ENCODE results near the gene MVB12B. TPM values are rescaled to one million over a fixed set of nuclear protein-coding genes. Genes with fewer than 3 reads are reported as not detected.

Gene MVB12B
- total RNA-seq, 2 experiments from 2014 or later: 14.3 to 15.3 TPM

GRCh38 chr9:126383406-126384046, 56.9 kb downstream of the MVB12B start:
- no peaks in the 10 kb centered on the region for H3K4me1 ChIP-seq (ENCODE audit: insufficient read depth, low read length)
- no peaks in the 10 kb centered on the region for H3K36me3 ChIP-seq (ENCODE audit: insufficient read depth, low read length)
- no peak for TF ChIP-seq CTCF (IDR thresholded peaks at IDR 0.05)
- Mint-ChIP-seq H3K27ac (no peak overlapping the region), H3K4me3 (no peak overlapping the region), H3K9me3 (no peaks in the 10 kb centered on the region), H3K36me3 (ENCODE audit: low read depth) (peaks cover 29% of the 10 kb centered on the region), H3K4me1 (ENCODE audit: low read depth) (no peaks in the 10 kb centered on the region), H3K27me3 (no peaks in the 10 kb centered on the region)
- ChIA-PET CTCF (no interaction called here), POLR2A (no interaction called here)
- no peak overlapping the region for H3K27ac ChIP-seq (ENCODE audit: low read depth in 1 of 2, low read length in 2 of 2)
- H3K9me3 ChIP-seq (ENCODE audit: control insufficient read depth in 1 of 2, insufficient read depth in 1 of 2, low read length in 2 of 2): no peaks in the 10 kb centered on the region
- DNase-seq (no peak), ATAC-seq (ENCODE audit: poor library complexity) (no peak)
- H3K27me3 ChIP-seq (ENCODE audit: control insufficient read depth in 1 of 2, insufficient read depth in 2 of 2, low read length in 2 of 2): no peaks in the 10 kb centered on the region
- intact Hi-C loops (cut with DNase I, micrococcal nuclease): no loop called here
- H3K4me3 ChIP-seq (ENCODE audit: low read length): no peak overlapping the region

GRCh38 chr9:126384926-126385325, 58.3 kb downstream of the MVB12B start:
- H3K27me3 ChIP-seq (ENCODE audit: control insufficient read depth in 1 of 2, insufficient read depth in 2 of 2, low read length in 2 of 2): no peaks in the 10 kb centered on the region
- H3K4me1 ChIP-seq (ENCODE audit: insufficient read depth, low read length): peaks cover 4% of the 10 kb centered on the region
- CTCF ChIA-PET: no interaction called here
- H3K4me3 Mint-ChIP-seq: no peak overlapping the region
- ATAC-seq (ENCODE audit: poor library complexity) (no peak), DNase-seq (no peak)
- H3K27ac Mint-ChIP-seq: no peak overlapping the region
- H3K27me3 Mint-ChIP-seq: no peaks in the 10 kb centered on the region
- no peaks in the 10 kb centered on the region for H3K4me1 Mint-ChIP-seq (ENCODE audit: low read depth)
- intact Hi-C loops (cut with DNase I, micrococcal nuclease): no loop called here
- H3K27ac ChIP-seq (ENCODE audit: low read depth in 1 of 2, low read length in 2 of 2): no peak overlapping the region
- no peak overlapping the region for H3K4me3 ChIP-seq (ENCODE audit: low read length)
- POLR2A ChIA-PET: no interaction called here
- no peaks in the 10 kb centered on the region for H3K36me3 ChIP-seq (ENCODE audit: insufficient read depth, low read length)
- H3K9me3 Mint-ChIP-seq: no peaks in the 10 kb centered on the region
- peaks cover 37% of the 10 kb centered on the region for H3K36me3 Mint-ChIP-seq (ENCODE audit: low read depth)
- no peak for TF ChIP-seq CTCF (IDR thresholded peaks at IDR 0.05)
- no peaks in the 10 kb centered on the region for H3K9me3 ChIP-seq (ENCODE audit: control insufficient read depth in 1 of 2, insufficient read depth in 1 of 2, low read length in 2 of 2)

- Mint-ChIP-seq H3K4me1 (ENCODE audit: low read depth) (no peaks in the 10 kb centered on the region), H3K9me3 (no peaks in the 10 kb centered on the region), H3K27me3 (no peaks in the 10 kb centered on the region), H3K4me3 (no peak overlapping the region), H3K36me3 (ENCODE audit: low read depth) (peaks cover 39% of the 10 kb centered on the region), H3K27ac (no peak overlapping the region)
- Histone ChIP-seq H3K9me3 (ENCODE audit: control insufficient read depth in 1 of 2, insufficient read depth in 1 of 2, low read length in 2 of 2) (no peaks in the 10 kb centered on the region), H3K4me3 (ENCODE audit: low read length) (no peak overlapping the region), H3K4me1 (ENCODE audit: insufficient read depth, low read length) (peaks cover 4% of the 10 kb centered on the region), H3K36me3 (ENCODE audit: insufficient read depth, low read length) (no peaks in the 10 kb centered on the region), H3K27ac (ENCODE audit: low read depth in 1 of 2, low read length in 2 of 2) (no peak overlapping the region), H3K27me3 (ENCODE audit: control insufficient read depth in 1 of 2, insufficient read depth in 2 of 2, low read length in 2 of 2) (no peaks in the 10 kb centered on the region)
- ChIA-PET POLR2A (interaction anchor here (1.2 kb wide), 1 partner anchor 10 kb away, joined by 3 read pairs; no protein-coding TSS in a partner anchor), CTCF (interaction anchor here (2.5 kb wide), 1 partner anchor 12 kb away, joined by 9 read pairs; no protein-coding TSS in a partner anchor)
- ATAC-seq (ENCODE audit: poor library complexity) (no peak), DNase-seq (no peak)
- TF ChIP-seq CTCF (IDR thresholded peaks at IDR 0.05): no peak
- intact Hi-C loops (cut with DNase I, micrococcal nuclease): no loop called here
These were observed 59.5 kb downstream of the MVB12B start for GRCh38 chr9:126386088-126386487.

All from CD4-positive, alpha-beta T cell (primary cell).